Smooth muscle cell of the brain vasculature (primary cell): ENCODE results near the gene EPS8L2.

Experiments used
- DNase-seq: peaks from one replicate; pipeline ENCODE4 v3.0.0-alpha.2; 2012; ENCODE audit warnings: low read depth, low spot score

Gene EPS8L2

DNA sequence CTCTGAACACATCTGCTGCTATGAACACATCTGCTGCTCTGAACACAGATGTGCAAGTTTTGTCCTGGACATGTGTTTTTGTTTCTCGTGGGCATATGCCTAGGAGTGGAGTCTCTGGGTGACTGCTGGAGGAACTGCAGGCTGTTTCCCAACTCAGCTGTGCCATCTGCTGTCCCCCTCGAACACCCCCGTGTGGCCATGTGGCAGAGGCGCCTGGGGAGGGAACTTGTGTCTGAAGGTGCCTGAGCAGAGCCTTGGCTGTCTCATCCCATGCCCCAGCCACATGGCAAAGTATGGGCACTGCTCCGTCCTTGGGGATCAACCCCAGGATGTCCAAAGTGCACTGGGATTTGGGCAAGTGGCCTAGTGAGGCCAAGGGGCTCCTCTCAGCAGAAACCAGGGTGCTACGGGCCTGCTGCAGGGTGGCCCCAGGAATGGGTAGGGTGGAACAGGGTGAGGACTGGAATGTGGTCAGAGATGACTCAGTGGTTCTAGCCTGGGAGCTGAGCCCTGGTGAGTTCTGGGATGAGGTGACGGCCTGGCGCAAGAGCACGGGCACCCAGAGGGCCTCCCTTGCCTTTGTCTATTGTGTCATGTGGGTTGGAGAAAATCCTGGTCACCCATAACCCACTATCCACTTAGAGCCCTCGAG is 56.5 kb downstream of the EPS8L2 start:
- no peak for DNase-seq

GRCh38 chr11:763073-763463 is 57.0 kb downstream of the EPS8L2 start:
- no peak for DNase-seq

- no peak for DNase-seq
Measured at GRCh38 chr11:763549-764321, 57.7 kb downstream of the EPS8L2 start.

- DNase-seq: no peak
Measured at GRCh38 chr11:764322-765024, 58.4 kb downstream of the EPS8L2 start.

GRCh38 chr11:765025-765801 is 59.2 kb downstream of the EPS8L2 start:
- DNase-seq: no peak

DNA sequence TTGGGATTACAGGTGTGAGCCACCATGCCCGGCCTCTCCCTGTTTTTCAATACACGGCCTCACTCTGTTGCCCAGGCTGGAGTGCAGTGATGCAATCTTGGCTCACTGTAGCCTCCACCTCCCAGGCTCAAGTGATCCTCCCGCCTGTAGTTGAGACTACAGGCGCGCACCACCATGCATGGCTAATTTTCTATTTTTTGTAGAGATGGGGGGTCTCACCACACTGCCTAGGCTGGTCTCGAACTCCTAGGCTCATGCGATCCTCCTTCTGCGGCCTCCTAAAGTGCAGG is 59.7 kb downstream of the EPS8L2 start:
- no peak for DNase-seq

DNA sequence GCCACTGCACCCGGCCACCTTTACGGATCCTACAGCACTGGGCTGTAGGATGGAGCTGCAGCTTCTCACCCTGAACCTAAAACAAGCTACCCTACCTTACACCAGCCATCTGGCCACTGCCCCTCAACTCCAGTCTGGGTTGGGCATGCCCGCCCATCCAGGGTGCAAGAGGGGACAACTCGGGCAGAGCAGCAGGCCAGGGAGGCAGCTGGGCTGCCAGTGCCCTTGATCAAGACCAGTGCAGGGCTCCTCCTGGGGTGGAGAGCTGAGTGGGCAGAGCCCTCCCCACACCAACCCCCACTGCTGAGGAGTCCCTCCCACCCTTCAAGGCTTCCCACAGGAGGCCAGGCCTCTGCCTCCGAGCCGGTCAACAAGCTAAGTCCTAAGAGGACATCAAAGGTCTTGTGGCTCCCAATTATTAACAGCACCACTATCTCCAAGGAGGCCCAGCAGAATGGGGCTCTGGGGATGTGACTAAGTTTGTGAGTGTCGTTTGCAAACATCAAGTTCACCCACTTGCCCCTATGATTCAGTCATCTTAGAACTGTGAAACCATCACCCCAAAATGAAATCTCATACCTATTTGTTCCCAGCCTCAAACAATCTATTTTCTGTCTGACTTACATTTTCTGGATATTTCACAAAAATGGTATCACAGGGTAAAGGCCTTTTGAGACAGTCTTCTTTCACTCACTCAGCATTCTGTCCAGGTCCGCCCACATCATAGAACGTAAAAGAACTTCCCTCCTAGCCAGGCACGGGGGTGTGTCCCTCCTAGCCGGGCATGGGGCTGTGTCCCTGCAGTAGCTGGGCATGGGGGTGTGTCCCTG is 60.3 kb downstream of the EPS8L2 start:
- no peak for DNase-seq

GRCh38 chr11:766936-767210 is 60.8 kb downstream of the EPS8L2 start:
- DNase-seq: no peak

GRCh38 chr11:767238-767637 is 61.2 kb downstream of the EPS8L2 start:
- DNase-seq: no peak

DNA sequence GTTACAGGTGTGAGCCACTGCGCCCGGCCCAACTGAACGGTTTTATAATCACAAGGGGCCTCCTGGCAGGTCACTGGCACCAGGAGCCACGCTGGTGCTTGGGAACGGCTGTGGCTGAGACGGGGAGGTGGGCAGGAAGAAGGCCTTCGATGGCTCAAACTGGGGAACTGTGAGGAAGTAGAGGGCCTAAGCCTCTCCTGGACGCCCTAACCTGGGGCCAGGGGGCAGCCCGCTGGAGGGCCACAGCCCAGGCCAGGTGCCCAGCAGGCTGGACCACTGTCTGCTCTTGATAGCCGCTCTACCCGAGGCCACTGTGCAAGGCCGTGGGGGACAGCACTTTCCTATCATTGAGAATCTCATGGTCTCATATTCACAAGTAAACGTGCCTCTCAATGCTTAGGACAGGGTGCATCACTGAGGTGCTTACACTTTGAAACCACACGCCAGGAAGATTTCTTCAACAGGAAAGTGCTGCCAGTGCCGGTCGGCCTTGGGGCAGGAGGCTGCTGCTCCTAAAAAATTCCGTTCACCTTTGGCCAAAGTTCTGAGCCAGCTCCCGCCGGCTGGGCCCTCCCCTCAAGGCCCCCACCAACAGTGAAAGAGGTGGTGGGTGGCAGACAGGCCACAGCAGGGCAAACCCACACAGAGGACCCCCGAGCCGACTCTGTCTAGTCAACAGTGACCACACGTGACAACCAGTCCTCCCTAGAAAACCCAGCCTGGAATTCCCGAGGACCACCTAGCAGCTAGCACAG is 64.0 kb downstream of the EPS8L2 start:
- DNase-seq: no peak

- no peak for DNase-seq
Measured at GRCh38 chr11:770642-771616, 64.9 kb downstream of the EPS8L2 start.

- no peak for DNase-seq
Measured at GRCh38 chr11:771617-772204, 65.7 kb downstream of the EPS8L2 start.

GRCh38 chr11:772429-773390 is 66.7 kb downstream of the EPS8L2 start:
- DNase-seq: no peak

- no peak for DNase-seq
Measured at GRCh38 chr11:773425-773824, 67.4 kb downstream of the EPS8L2 start.

DNA sequence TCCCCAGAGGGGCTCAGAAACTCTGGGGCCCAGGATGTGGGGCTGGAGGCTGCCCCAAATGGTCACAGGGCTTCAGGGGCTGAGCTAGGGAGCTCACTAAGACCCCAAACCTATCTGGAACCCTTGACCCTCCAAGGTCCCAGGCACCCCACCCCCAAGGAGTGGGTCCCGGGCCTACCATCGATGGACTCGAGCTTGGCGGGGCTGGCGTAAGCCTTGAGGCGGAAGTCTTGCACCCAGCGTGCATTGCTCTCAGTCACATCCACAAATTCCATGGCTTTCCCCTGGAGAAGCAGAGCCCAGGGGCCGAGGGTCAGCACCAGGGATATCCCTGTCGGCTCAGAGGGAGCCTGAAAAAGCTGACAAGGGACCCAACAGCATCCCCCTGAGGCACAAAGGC is 67.8 kb downstream of the EPS8L2 start:
- no peak for DNase-seq

GRCh38 chr11:774873-775592 is 69.0 kb downstream of the EPS8L2 start:
- no peak for DNase-seq

DNA sequence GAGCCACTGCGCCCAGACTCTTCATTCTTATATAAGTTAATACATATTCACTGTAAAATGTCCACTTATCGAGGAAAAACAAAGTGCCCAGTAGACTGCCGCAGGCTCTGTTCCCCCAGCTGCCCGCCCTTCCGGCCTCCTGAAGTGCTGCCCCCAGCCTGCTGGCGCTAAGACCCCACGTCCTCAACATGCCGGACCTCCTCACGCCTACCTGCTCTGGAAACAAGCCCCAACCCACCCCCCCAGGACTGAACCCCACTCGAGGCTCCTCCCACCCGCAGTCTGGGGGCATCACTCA is 70.2 kb downstream of the EPS8L2 start:
- DNase-seq: no peak
